SK-N-SH (cell line): ENCODE data around the gene NAV2. TPM values are rescaled to one million over a fixed set of nuclear protein-coding genes. Genes with fewer than 3 reads are reported as not detected.

Source experiments
- CTCF ChIA-PET: fragments of 300-600, 350-600 bp; formaldehyde crosslinking; extraction: SDS; loops from one replicate; lab custom pipeline; 2021; lab: Yijun Ruan, JAX
- POLR2A ChIA-PET: fragments of 350-600 bp; sonication (Branson Sonifier 250); formaldehyde crosslinking; extraction: SDS; loops from one replicate; lab custom pipeline; 2020; ENCODE audit warnings: antibody characterized with exemption, inconsistent platforms; lab: Yijun Ruan, JAX
- DNase-seq: peaks from one replicate; pipeline ENCODE4 v3.0.0; 2012
- H2AFZ ChIP-seq: fragments of 200-600 bp; sonication (generic); 2 replicates; pipeline ENCODE4 v1.8.1; 2016; ENCODE audit warnings: antibody characterized with exemption, mild to moderate bottlenecking, low read depth
- H3F3A ChIP-seq: fragments of 200-600 bp; sonication (generic); replicated peaks from 2 replicates; pipeline ENCODE3; 2016; ENCODE audit warnings: antibody characterized with exemption, mild to moderate bottlenecking; ENCODE audit not compliant: insufficient read depth
- H3K27ac ChIP-seq, 2 experiments: fragments of 200-500 bp in 1 of 2; fragments of 200-600 bp in 1 of 2; sonication (Bioruptor generic) in 1 of 2; sonication (generic), shearing (Covaris generic) in 1 of 2; 2 replicates each; pipeline versions ENCODE4 v1.5.1 to v1.6.1; 2014 to 2016; ENCODE audit warnings: low read depth in 2 of 2, inconsistent platforms in 1 of 2, low read length in 1 of 2, mild to moderate bottlenecking in 1 of 2, mixed read lengths in 1 of 2
- H3K27me3 ChIP-seq: fragments of 200-600 bp; sonication (generic), shearing (Covaris generic); 2 replicates; pipeline ENCODE4 v1.6.1; 2016; ENCODE audit warnings: mixed run types; ENCODE audit not compliant: insufficient read depth
- H3K36me3 ChIP-seq, 2 experiments: fragments of 200-500 bp in 1 of 2; fragments of 200-600 bp in 1 of 2; sonication (Bioruptor generic) in 1 of 2; sonication (generic) in 1 of 2; replicated peaks in 1 of 2; 2 replicates each; pipeline versions ENCODE3 to v1.5.1; 2014 to 2016; ENCODE audit warnings: low read length in 1 of 2, mild to moderate bottlenecking in 1 of 2; ENCODE audit not compliant: insufficient read depth in 2 of 2, control insufficient read depth in 1 of 2
- H3K4me1 ChIP-seq, 2 experiments: fragments of 200-500 bp in 1 of 2; fragments of 200-600 bp in 1 of 2; sonication (Bioruptor generic) in 1 of 2; sonication (generic), shearing (Covaris generic) in 1 of 2; 2 replicates each; pipeline versions ENCODE4 v1.5.1 to v1.6.1; 2014 to 2016; ENCODE audit warnings: low read depth in 1 of 2, low read length in 1 of 2, mixed run types in 1 of 2; ENCODE audit not compliant: insufficient read depth in 2 of 2, control insufficient read depth in 1 of 2
- H3K4me2 ChIP-seq: fragments of 200-600 bp; sonication (generic), shearing (Covaris generic); 2 replicates; pipeline ENCODE4 v1.6.1; 2017; ENCODE audit warnings: mixed run types
- H3K4me3 ChIP-seq, 2 experiments: fragments of 200-500 bp in 1 of 2; fragments of 200-600 bp in 1 of 2; sonication (Bioruptor generic) in 1 of 2; sonication (generic), shearing (Covaris generic) in 1 of 2; 2 replicates each; pipeline versions ENCODE4 v1.5.1 to v1.8.1; 2014 to 2016; ENCODE audit warnings: low read depth in 2 of 2, inconsistent platforms in 1 of 2, low read length in 1 of 2, mild to moderate bottlenecking in 1 of 2, mixed read lengths in 1 of 2, moderate library complexity in 1 of 2
- H3K79me2 ChIP-seq: fragments of 200-600 bp; sonication (generic); 2 replicates; pipeline ENCODE4 v1.8.1; 2017; ENCODE audit warnings: mild to moderate bottlenecking; ENCODE audit not compliant: insufficient read depth
- H3K9ac ChIP-seq: fragments of 200-600 bp; sonication (generic); 2 replicates; pipeline ENCODE4 v1.6.1; 2017; ENCODE audit warnings: mixed run types
- H3K9me2 ChIP-seq: fragments of 200-600 bp; sonication (generic); 2 replicates; pipeline ENCODE4 v1.6.1; 2017; ENCODE audit warnings: mixed run types
- H3K9me3 ChIP-seq: fragments of 200-600 bp; sonication (generic); 2 replicates; pipeline ENCODE4 v1.6.1; 2017; ENCODE audit warnings: mixed run types, mild to moderate bottlenecking, moderate library complexity
- H4K20me1 ChIP-seq: fragments of 200-600 bp; sonication (generic); 2 replicates; pipeline ENCODE4 v1.6.1; 2017; ENCODE audit warnings: mild to moderate bottlenecking, mixed run types; ENCODE audit not compliant: insufficient read depth
- ELF1 ChIP-seq: IDR thresholded peaks from 2 replicates; pipeline ENCODE4 v1.4.0; 2012
- FOXJ3 ChIP-seq: sonication (generic); formaldehyde crosslinking; IDR thresholded peaks from 2 replicates; pipeline ENCODE4 v1.5.1; 2020; ENCODE audit warnings: mild to moderate bottlenecking, missing genetic modification reagents
- GABPA ChIP-seq: IDR thresholded peaks from 2 replicates; pipeline ENCODE4 v1.4.0; 2012; ENCODE audit warnings: low read depth, mild to moderate bottlenecking
- JUND ChIP-seq: IDR thresholded peaks from 2 replicates; pipeline ENCODE4 v1.4.0; 2012
- MEF2A ChIP-seq: IDR thresholded peaks from 2 replicates; pipeline ENCODE4 v1.4.0; 2012; ENCODE audit warnings: low read depth, borderline replicate concordance
- NRF1 ChIP-seq: IDR thresholded peaks from 2 replicates; pipeline ENCODE4 v1.6.1; 2012; ENCODE audit warnings: low read depth, mild to moderate bottlenecking, low read length
- POLR2AphosphoS5 ChIP-seq: IDR thresholded peaks from 2 replicates; pipeline ENCODE4 v1.6.1; 2012; ENCODE audit warnings: low read depth, low read length
- RAD21 ChIP-seq: IDR thresholded peaks from 2 replicates; pipeline ENCODE4 v1.6.1; 2012; ENCODE audit warnings: mild to moderate bottlenecking, low read length
- RCOR1 ChIP-seq: fragments of 150-350 bp; IDR thresholded peaks from 2 replicates; pipeline ENCODE4 v1.6.1; 2017; ENCODE audit warnings: antibody characterized with exemption, low read length
- RFX5 ChIP-seq: IDR thresholded peaks from 2 replicates; pipeline ENCODE4 v1.6.1; 2012; ENCODE audit warnings: mild to moderate bottlenecking, improper control_type of control experiment, low read length
- SIN3A ChIP-seq: IDR thresholded peaks from 2 replicates; pipeline ENCODE4 v1.6.1; 2012; ENCODE audit warnings: low read depth, mild to moderate bottlenecking, low read length, moderate library complexity, borderline replicate concordance
- SMC3 ChIP-seq: IDR thresholded peaks from 2 replicates; pipeline ENCODE4 v1.6.1; 2012; ENCODE audit warnings: low read depth, low read length, improper control_type of control experiment
- TCF12 ChIP-seq: IDR thresholded peaks from 2 replicates; pipeline ENCODE4 v1.4.0; 2012
- TEAD4 ChIP-seq: IDR thresholded peaks from 2 replicates; pipeline ENCODE4 v1.4.0; 2012; ENCODE audit warnings: mild to moderate bottlenecking, borderline replicate concordance; ENCODE audit not compliant: insufficient read depth
- WGBS: methylation state at CpG from one replicate; pipeline ENCODE4 v1.1.6; 2017; ENCODE audit warnings: low lambda C conversion rate; 5-methylcytosine and 5-hydroxymethylcytosine counted together
- polyA plus RNA-seq, 3 experiments: library from polyadenylated mRNA; depleted of rRNA; stranded (reverse); fragments of >200 nt; gene quantifications; 2 replicates each; pipeline ENCODE4 v1.2.3, GENCODE V29; 2012
- TF ChIP-seq, protein P1 (sequence below): fragments of 150-350 bp; IDR thresholded peaks from 2 replicates; pipeline ENCODE4 v1.6.1; 2017; ENCODE audit warnings: antibody characterized with exemption, low read length, low read depth, borderline replicate concordance
- TF ChIP-seq, protein P2 (sequence below): fragments of 150-350 bp; IDR thresholded peaks from 2 replicates; pipeline ENCODE4 v1.6.1; 2016; ENCODE audit warnings: mild to moderate bottlenecking, low read depth, low read length

Gene NAV2
- polyA plus RNA-seq, 1 of the 3 experiments (the other 2 are of a cell fraction), result 26.2 TPM

DNA sequence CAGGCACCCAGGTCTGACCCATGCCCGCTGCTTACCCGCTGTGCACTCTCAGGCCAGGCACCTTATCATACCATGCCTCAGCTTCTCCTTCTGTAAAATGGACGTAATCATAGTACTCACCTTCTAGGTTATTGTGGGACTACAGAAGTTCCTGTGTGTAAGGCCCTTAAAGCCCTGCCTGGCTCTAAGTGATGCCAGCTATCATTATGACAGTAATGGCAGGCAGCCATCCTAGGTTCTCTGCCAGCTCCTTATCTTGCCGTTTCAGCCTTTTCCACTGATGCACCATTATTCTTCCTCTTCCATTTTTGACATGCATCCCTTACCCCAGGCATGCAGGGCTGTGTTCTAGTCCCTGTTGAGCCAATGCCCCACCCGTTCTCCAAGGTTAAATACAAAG lies 389.8 kb downstream of the NAV2 start:
- H4K20me1 ChIP-seq, result 0 out of 2 replicates have a peak, but pooled peaks cover 4% of the 10 kb centered on the region
- no peak overlapping the region for H3K4me2 ChIP-seq
- no peaks in the 10 kb centered on the region for H3K9me2 ChIP-seq
- H3F3A ChIP-seq, result peaks cover 32% of the 10 kb centered on the region
- DNase-seq, result no peak
- CTCF ChIA-PET, result interaction anchor here (1.5 to 9.6 kb wide), 3 partner anchors 9 to 151 kb away, joined by 4 to 60 read pairs (median 13); no protein-coding TSS in a partner anchor
- POLR2A ChIA-PET, result no interaction called here
- WGBS, result 89% methylated on average over 5 of the region's 5 CpGs
- H3K4me3 ChIP-seq, result no peak overlapping the region
- H3K79me2 ChIP-seq, result peaks cover 31% of the 10 kb centered on the region
- no peaks in the 10 kb centered on the region for H3K9me3 ChIP-seq
- no peaks in the 10 kb centered on the region for H3K27me3 ChIP-seq
- no peak overlapping the region for H3K9ac ChIP-seq
- H3K36me3 ChIP-seq, result peaks cover 80 to 82% of the 10 kb centered on the region in 2 experiments
- H2AFZ ChIP-seq, result no peak overlapping the region
- H3K4me1 ChIP-seq, result peaks cover 8 to 20% of the 10 kb centered on the region in 2 experiments
- H3K27ac ChIP-seq, result no peak overlapping the region; a peak in 1 of 4 replicates
- no peak for TF ChIP-seq RCOR1
- TF ChIP-seq JUND, result no peak
- no peak for TF ChIP-seq RFX5
- TF ChIP-seq MEF2A, result no peak
- no peak for TF ChIP-seq TEAD4
- no peak for TF ChIP-seq ELF1
- no peak for TF ChIP-seq NRF1
- no peak for TF ChIP-seq SMC3
- TF ChIP-seq POLR2AphosphoS5, result no peak

DNA sequence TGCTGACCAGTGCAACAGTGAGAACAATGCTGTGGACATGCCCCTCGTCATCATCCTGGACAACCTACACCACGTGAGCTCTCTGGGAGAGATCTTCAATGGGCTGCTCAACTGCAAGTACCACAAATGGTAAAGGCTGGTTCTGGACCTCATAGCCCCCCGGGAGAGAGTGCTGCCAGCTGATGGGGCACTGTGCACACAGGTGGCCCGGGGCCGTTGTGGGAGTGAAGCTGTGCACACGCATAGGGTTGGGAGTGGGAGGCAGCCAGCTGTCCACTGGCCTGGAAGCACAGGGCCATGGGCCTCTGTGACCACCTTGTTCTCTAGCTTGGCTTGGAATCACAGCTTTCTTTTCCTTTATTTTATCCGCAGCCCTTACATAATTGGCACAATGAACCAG lies 390.6 kb downstream of the NAV2 start:
- ChIA-PET POLR2A (interaction anchor here (0.7 kb wide), 1 partner anchor 13 kb away, joined by 3 read pairs; no protein-coding TSS in a partner anchor), CTCF (interaction anchor here (1.0 to 9.6 kb wide), 4 partner anchors 8 to 250 kb away, joined by 4 to 60 read pairs (median 9); no protein-coding TSS in a partner anchor)
- H3K27ac ChIP-seq, result no peak overlapping the region; a peak in 1 of 4 replicates
- peaks cover 84 to 86% of the 10 kb centered on the region in 2 experiments for H3K36me3 ChIP-seq
- no peak overlapping the region for H3K4me2 ChIP-seq
- no peak overlapping the region for H2AFZ ChIP-seq
- no peaks in the 10 kb centered on the region for H3K9me3 ChIP-seq
- H3K4me3 ChIP-seq, result no peak overlapping the region
- H3K4me1 ChIP-seq, result peaks cover 5 to 12% of the 10 kb centered on the region in 2 experiments; a peak in 3 of 4 replicates
- peaks cover 31% of the 10 kb centered on the region for H3K79me2 ChIP-seq
- TF ChIP-seq SMC3, result no peak
- TF ChIP-seq SIN3A, result no peak
- TF ChIP-seq, protein P1, sequence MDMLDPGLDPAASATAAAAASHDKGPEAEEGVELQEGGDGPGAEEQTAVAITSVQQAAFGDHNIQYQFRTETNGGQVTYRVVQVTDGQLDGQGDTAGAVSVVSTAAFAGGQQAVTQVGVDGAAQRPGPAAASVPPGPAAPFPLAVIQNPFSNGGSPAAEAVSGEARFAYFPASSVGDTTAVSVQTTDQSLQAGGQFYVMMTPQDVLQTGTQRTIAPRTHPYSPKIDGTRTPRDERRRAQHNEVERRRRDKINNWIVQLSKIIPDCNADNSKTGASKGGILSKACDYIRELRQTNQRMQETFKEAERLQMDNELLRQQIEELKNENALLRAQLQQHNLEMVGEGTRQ, result no peak
- no peak for TF ChIP-seq RCOR1
- TF ChIP-seq GABPA, result no peak
- no peak for TF ChIP-seq TCF12
- no peak for TF ChIP-seq FOXJ3
- TF ChIP-seq, protein P2, sequence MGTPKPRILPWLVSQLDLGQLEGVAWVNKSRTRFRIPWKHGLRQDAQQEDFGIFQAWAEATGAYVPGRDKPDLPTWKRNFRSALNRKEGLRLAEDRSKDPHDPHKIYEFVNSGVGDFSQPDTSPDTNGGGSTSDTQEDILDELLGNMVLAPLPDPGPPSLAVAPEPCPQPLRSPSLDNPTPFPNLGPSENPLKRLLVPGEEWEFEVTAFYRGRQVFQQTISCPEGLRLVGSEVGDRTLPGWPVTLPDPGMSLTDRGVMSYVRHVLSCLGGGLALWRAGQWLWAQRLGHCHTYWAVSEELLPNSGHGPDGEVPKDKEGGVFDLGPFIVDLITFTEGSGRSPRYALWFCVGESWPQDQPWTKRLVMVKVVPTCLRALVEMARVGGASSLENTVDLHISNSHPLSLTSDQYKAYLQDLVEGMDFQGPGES, result no peak
- no peak for TF ChIP-seq RAD21
- no peak overlapping the region for H3K9ac ChIP-seq
- H4K20me1 ChIP-seq, result no peaks in the 10 kb centered on the region
- H3K27me3 ChIP-seq, result no peaks in the 10 kb centered on the region
- DNase-seq, result no peak
- no peaks in the 10 kb centered on the region for H3K9me2 ChIP-seq
- whole genome bisulfite sequencing, result 88% methylated on average over 6 of the region's 7 CpGs
- peaks cover 33% of the 10 kb centered on the region for H3F3A ChIP-seq
